ENCODE measurements around the gene PNMA6E. TPM values are rescaled to one million over a fixed set of nuclear protein-coding genes. Genes with fewer than 3 reads are reported as not detected.

Gene PNMA6E
- total RNA-seq, 2 donors from 2014 or later: 6.9 TPM; not detected in 1

DNA sequence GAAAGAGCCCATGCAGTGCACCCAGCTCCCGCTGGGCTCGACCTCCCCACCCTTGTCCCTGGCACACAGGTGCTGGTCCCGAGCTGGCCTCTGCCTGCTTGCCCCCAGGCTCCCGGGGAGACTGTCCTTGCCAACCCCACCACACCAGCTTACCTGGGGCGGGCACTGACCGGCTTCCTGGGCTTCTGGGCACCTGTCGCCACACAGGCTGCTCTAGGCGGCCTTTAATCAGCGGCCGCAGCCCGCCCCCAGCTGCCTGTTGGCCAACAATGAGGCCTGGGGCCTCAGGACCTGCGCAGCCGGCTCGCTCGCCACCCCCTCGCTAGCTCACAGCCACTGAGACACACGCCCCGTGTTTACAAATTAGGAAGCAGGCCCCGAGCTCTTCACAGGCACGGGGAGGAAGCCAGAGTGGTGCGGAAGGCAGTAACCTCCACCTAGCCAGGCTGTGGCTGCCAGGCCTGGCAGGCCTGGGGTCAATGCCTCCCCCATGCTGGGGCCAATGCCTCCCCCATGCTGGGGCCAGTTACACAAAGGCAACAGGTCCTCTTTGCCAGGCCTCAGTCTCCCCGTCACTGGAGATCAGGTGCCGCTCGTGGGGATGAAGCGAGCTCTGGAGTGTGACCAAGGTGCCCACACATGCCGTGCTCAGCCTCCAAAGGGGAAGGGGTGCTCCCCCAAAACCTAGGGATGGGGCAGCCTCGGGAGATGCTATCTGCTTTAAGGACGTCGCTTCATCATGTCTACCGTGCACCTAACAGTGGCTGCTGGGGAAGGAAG, 44.9 kb upstream of the PNMA6E start, which contains the start of gene TREX2:
TREX2 (minus strand) TSS at position 201 of the 780 bp plus-strand sequence. CDS start 626 bp downstream, outside the sequence.
- no peak for TF ChIP-seq POLR2A (IDR thresholded peaks at IDR 0.05)
- TF ChIP-seq, protein P1, sequence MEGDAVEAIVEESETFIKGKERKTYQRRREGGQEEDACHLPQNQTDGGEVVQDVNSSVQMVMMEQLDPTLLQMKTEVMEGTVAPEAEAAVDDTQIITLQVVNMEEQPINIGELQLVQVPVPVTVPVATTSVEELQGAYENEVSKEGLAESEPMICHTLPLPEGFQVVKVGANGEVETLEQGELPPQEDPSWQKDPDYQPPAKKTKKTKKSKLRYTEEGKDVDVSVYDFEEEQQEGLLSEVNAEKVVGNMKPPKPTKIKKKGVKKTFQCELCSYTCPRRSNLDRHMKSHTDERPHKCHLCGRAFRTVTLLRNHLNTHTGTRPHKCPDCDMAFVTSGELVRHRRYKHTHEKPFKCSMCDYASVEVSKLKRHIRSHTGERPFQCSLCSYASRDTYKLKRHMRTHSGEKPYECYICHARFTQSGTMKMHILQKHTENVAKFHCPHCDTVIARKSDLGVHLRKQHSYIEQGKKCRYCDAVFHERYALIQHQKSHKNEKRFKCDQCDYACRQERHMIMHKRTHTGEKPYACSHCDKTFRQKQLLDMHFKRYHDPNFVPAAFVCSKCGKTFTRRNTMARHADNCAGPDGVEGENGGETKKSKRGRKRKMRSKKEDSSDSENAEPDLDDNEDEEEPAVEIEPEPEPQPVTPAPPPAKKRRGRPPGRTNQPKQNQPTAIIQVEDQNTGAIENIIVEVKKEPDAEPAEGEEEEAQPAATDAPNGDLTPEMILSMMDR (IDR thresholded peaks at IDR 0.05): no peak
- TF ChIP-seq POLR2AphosphoS5 (IDR thresholded peaks at IDR 0.05): no peak
- intact Hi-C loops (cut with DNase I): no loop called here
- Histone ChIP-seq H3K4me3 (no peak within 1 kb of the TSS), H3K27me3 (replicated peaks; ENCODE audit: insufficient read depth) (no peaks in the 10 kb centered on the region), H3K9me3 (no peaks in the 10 kb centered on the region), H3K4me1 (replicated peaks) (no peaks in the 10 kb centered on the region), H3K36me3 (no peaks in the 10 kb centered on the region), H3K27ac (no peak within 1 kb of the TSS)
- no peak for DNase-seq (ENCODE audit: low spot score)
- WGBS: 79% methylated on average over 12 of the region's 30 CpGs

DNA sequence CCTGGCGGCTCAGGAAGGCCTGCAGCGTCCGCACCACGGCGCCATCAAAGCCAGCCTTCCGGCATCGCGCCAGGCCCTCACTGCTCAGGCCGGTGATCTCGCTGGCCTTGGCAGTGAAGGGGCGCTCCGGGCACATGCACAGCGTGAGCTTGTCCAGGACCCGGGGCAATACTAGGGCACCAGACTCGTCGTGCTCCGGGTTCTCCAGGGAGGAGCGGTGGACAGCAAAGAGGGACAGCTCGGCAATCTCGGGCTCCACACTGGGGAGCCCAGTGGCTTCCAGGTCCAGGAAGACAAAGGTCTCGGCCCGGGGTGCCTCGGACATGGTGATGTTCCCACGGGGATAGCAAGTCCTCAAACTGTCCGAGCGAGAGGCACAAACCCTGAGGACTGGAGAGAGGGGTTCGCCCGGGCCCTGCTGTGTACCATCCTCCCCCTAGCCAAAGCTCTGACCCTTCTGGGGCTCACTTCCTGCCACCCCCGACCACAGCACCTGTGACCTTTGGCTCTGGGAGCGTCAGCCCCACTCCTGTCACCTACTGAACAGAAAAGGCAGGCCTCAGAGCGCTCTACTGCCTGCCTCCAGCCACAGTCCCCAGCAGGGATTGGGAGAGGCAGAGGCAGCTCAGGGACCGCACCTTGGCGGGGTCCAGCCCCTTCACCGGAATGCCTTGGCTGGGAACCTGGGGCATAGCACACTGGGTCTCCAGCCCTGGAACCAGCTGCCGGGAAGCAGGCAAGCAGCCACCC, 44.1 kb upstream of the PNMA6E start:
- no peaks in the 10 kb centered on the region for H3K36me3 ChIP-seq
- no peaks in the 10 kb centered on the region for H3K9me3 ChIP-seq
- DNase-seq (ENCODE audit: low spot score): no peak
- TF ChIP-seq POLR2A (IDR thresholded peaks at IDR 0.05) (no peak), POLR2AphosphoS5 (IDR thresholded peaks at IDR 0.05) (no peak)
- TF ChIP-seq, protein P1 (IDR thresholded peaks at IDR 0.05): no peak
- intact Hi-C loops (cut with DNase I): no loop called here
- H3K27me3 ChIP-seq (replicated peaks; ENCODE audit: insufficient read depth): no peaks in the 10 kb centered on the region
- 93% methylated on average over 3 of the region's 35 CpGs for WGBS
- no peak overlapping the region for H3K27ac ChIP-seq
- no peaks in the 10 kb centered on the region for H3K4me1 ChIP-seq (replicated peaks)
- no peak overlapping the region for H3K4me3 ChIP-seq

DNA sequence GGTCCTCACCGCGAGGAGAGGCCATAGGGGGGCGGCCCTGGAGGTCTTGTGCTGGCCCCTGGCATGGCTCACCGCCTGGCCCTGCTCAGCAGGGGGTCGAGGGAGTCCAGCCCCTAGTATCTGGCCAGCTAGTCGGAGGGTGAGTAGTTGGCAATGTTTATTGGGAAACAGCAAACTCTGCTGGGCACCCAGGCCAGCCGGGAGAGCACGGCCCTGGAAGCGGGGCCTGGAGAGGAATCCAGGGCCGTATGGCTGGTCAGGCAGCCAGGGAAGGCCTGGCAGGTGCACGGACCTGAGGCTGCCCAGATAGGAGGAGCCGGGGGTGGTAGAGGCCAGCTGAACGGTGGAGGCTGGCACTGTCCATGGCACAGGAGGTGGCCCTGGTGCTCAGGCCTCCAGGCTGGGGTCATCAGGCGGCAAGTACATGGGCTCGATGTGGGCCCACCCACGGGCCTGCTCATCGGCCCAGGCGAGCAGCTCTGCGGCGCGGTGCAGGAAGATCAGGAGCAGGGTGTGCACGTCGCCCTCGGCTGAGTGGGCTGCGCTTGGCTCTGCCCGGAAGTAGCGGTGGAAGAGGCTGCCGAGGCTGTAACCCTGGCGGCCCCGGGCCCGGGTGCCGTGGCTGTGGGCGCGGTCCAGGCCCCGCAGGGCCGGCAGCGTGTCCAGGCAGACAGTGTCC, 43.3 kb upstream of the PNMA6E start:
- no peaks in the 10 kb centered on the region for H3K27me3 ChIP-seq (replicated peaks; ENCODE audit: insufficient read depth)
- no peak overlapping the region for H3K27ac ChIP-seq
- H3K9me3 ChIP-seq: no peaks in the 10 kb centered on the region
- no peaks in the 10 kb centered on the region for H3K36me3 ChIP-seq
- H3K4me1 ChIP-seq (replicated peaks): no peaks in the 10 kb centered on the region
- no peak for DNase-seq (ENCODE audit: low spot score)
- intact Hi-C loops (cut with DNase I): no loop called here
- 91% methylated on average over 14 of the region's 37 CpGs for WGBS
- H3K4me3 ChIP-seq: no peak overlapping the region
- TF ChIP-seq POLR2AphosphoS5 (IDR thresholded peaks at IDR 0.05) (no peak), POLR2A (IDR thresholded peaks at IDR 0.05) (no peak)
- TF ChIP-seq, protein P1 (IDR thresholded peaks at IDR 0.05): no peak

DNA sequence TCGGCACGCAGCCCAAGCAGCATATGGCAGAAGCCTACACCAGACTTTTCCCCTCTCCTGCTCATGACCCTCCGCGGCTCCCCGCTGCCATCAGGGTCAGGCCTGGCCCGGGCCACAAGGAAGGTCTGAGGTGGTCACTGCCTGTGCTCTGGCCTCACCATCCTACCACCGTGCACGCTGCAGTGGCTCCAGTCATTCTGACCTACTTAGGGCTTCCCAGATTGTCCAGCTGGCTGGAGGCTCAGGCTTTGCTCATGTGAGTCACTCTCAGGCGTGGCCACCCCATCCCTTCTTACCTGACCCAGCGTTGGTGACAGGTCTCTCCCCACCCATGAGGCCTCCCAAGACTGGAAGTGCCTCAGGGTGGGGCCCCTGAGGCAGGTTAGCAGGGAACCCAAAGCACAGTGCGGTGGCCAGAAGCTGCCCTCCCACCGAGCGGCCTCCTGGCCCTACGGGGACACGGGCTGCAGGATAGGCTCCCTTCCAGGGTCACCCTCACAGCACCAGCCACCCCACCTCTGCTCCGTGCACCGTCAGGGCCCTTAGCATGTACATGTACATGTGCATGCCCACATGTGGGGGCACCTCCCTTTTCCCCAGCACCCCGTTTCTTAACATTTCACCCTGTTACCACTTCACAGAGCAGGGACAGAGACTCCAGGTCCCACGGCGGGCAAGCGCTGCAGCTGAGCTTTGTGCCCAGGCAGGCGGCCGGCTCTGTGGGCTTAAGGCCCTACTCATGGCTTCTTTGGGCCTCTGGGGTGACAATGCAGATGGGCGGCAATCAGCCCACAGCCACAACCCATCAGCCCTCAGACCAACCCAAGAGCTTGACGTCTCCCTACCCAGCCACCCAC, 42.6 kb upstream of the PNMA6E start:
- TF ChIP-seq, protein P1 (IDR thresholded peaks at IDR 0.05): no peak
- TF ChIP-seq POLR2AphosphoS5 (IDR thresholded peaks at IDR 0.05) (no peak), POLR2A (IDR thresholded peaks at IDR 0.05) (no peak)
- intact Hi-C loops (cut with DNase I): no loop called here
- Histone ChIP-seq H3K9me3 (no peaks in the 10 kb centered on the region), H3K27ac (no peak overlapping the region), H3K36me3 (no peaks in the 10 kb centered on the region), H3K4me3 (no peak overlapping the region), H3K4me1 (replicated peaks) (no peaks in the 10 kb centered on the region), H3K27me3 (replicated peaks; ENCODE audit: insufficient read depth) (no peaks in the 10 kb centered on the region)
- 79% methylated on average over 14 of the region's 25 CpGs for WGBS
- no peak for DNase-seq (ENCODE audit: low spot score)

Measured in prostate gland (tissue), 2 donors.